GM19238 (cell line): ENCODE measurements around the gene AKT1.

Source experiments
- DNase-seq: peaks from one replicate; pipeline ENCODE4 v3.0.0; 2011; ENCODE audit warnings: low spot score; ENCODE audit not compliant: insufficient read length

Gene AKT1

GRCh38 chr14:104800015-104800770, 4.6 kb upstream of the AKT1 start:
- DNase-seq: peak; percentile 91

- DNase-seq: no peak
These were observed 3.9 kb upstream of the AKT1 start for GRCh38 chr14:104799244-104800014.

- no peak for DNase-seq
These were observed 3.0 kb upstream of the AKT1 start for GRCh38 chr14:104798300-104799243.

GRCh38 chr14:104797115-104798044, 1.8 kb upstream of the AKT1 start:
- DNase-seq: no peak

- DNase-seq: no peak
These were observed 1.1 kb upstream of the AKT1 start for GRCh38 chr14:104796687-104797081.

- DNase-seq: peak; percentile 94
These were observed 486 bp upstream of the AKT1 start for GRCh38 chr14:104795781-104796686.

GRCh38 chr14:104794631-104794992, 936 bp downstream of the AKT1 start:
- DNase-seq: peak; percentile 55

GRCh38 chr14:104794099-104794498, 1.4 kb downstream of the AKT1 start:
- peak; percentile 70 for DNase-seq

- no peak for DNase-seq
These were observed 1.9 kb downstream of the AKT1 start for GRCh38 chr14:104793703-104793959.

- DNase-seq: no peak
These were observed 2.4 kb downstream of the AKT1 start for GRCh38 chr14:104792945-104793702.

- DNase-seq: no peak
These were observed 3.3 kb downstream of the AKT1 start for GRCh38 chr14:104792101-104792884.

GRCh38 chr14:104791425-104791824, 4.1 kb downstream of the AKT1 start:
- no peak for DNase-seq

GRCh38 chr14:104789752-104790743, 5.5 kb downstream of the AKT1 start:
- DNase-seq: no peak

- DNase-seq: no peak
These were observed 6.5 kb downstream of the AKT1 start for GRCh38 chr14:104788873-104789663.

GRCh38 chr14:104788161-104788818, 7.3 kb downstream of the AKT1 start:
- no peak for DNase-seq

GRCh38 chr14:104787736-104788135, 7.8 kb downstream of the AKT1 start:
- no peak for DNase-seq
